GM21717 (cell line): Measurements from ENCODE around the gene SERPINB6.
"Not testable (repeated sequence)": the region's sequence is repeated elsewhere in the genome, so short reads cannot be mapped to it uniquely, and the experiment has no call there.

ENCODE experiments used
- ATAC-seq: cut with Tn5 transposase; IDR thresholded peaks from one replicate; pipeline ENCODE4 v1.9.1; 2021; ENCODE audit warnings: mild to moderate bottlenecking, moderate library complexity; ENCODE audit not compliant: unreplicated experiment

The SERPINB6 gene

DNA sequence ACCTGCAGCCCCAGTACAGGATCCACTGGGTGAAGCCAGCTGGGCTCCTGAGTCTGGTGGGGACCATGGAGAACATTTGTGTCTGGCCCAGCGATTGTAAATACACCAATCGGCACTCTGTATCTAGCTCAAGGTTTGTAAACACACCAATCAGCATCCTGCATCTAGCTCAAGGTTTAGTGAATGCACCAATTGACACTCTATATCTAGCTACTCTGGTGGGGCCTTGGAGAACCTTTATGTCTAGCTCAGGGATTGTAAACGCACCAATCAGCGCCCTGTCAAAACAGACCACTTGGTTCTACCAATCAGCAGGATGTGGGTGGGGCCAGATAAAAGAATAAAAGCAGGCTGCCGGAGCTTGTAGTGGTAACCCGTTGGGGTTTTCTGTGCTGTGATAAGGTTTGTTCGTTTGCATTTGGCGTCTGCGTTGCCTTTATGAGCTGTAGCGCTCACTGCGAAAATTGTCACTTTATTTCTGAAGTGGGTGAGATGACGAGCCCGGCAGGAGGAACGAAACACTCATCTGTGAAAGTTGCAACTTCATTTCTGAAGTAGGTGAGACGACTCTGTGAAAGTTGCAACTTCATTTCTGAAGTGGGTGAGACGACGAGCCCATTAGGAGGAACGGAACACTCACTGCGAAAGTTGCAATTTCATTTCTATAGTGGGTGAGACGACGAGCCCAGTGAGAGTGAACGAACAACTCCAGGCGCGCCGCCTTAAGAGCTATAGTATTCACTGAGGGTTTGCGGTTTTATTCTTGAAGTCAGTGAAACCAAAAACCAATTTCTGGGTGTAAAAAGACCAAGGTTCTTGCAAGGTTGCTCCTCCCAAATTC is 31.1 kb downstream of the SERPINB6 start:
- ATAC-seq = peak; percentile 96

- no peak for ATAC-seq
These were observed 31.9 kb downstream of the SERPINB6 start for GRCh38 chr6:2939315-2940009.

- ATAC-seq = no peak
These were observed 32.7 kb downstream of the SERPINB6 start for GRCh38 chr6:2938632-2939083.

DNA sequence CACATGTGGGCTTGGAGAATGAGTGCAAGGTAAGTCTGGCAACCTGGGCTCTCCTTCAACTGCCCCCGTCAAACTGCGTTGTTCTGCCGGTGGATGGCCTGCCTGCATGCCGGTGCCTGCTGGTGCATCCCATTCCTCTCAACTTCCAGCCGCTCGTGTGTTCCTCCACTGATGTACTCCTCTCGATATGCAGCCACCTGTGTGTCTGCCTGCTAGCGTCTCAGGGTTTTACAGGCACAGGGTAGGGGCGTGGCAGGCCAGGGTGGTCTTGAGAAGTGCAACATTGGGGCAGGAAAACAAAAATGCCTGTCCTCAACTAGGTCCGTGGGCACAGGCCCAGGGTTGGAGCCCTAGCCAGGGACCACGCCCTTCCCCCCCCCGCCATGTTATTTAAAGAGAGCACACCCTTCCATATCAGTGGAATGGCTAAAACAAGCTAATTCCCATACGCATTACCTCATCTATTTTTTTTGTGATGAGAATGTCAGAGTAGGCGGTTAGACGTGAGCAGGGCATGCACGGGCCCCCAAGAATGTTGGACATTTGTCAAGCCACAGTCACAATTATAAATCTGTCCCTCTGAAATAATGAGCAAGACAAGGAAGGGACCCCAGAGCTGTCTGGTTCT is 33.2 kb downstream of the SERPINB6 start:
- no peak for ATAC-seq

- no peak for ATAC-seq
These were observed 33.8 kb downstream of the SERPINB6 start for GRCh38 chr6:2937627-2938003.

- ATAC-seq = no peak
These were observed 35.6 kb downstream of the SERPINB6 start for GRCh38 chr6:2935566-2936291.

- no peak for ATAC-seq
These were observed 37.3 kb downstream of the SERPINB6 start for GRCh38 chr6:2934057-2934456.

DNA sequence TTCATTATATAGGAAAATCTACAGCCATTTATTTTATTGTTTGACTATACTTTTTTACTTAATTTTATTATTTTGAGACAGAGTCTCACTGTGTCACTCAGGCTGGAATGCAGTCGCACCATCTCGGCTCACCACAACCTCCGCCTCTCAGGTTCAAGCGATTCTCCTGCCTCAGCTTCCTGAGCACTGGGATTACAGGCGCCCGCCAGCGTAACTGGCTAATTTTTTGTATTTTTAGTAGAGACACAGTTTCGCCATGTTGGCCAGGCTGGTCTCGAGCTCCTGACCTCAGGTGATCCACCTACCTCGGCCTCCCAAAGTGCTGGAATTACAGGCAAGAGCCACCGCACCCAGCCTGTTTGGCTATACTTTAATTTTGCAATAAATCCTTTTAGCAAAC is 38.5 kb downstream of the SERPINB6 start:
- ATAC-seq = not testable (repeated sequence)

DNA sequence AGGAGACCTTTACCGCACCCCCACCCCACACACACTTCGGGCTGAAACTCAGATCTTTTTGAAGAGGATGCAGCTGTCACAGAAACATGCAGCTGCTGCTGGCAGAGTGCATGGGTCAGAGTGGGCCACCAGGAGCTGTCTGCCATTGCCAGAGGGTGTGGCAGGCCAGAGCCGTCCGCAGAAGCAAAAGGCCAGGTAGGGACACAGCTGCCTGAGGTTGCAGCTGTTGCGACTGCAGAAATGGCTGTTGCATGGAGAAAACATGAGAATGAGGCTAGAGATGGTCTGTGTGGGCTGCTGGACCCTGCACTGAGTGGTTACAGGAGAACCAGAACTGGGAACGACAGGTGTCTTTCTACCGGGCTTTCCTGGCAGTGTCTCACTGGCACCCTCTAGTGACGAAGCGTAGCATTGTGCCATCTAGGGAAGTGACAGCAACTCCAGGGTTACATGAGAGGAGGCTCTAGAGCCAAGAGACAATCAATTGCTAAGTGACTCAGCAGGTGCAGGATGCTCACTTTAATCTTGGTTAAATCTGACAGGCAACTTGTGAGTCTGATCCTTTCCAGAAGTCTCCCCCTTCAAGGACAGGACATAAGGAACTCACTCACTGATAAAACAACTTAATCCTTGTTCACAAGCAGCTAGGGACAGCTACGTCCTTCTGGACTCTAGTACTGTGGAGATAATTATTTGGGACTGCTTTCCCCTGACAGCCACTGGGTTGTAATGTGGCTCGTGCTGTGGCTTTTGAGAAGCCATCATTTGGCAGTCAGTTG is 39.2 kb downstream of the SERPINB6 start:
- peak; percentile 77 for ATAC-seq

GRCh38 chr6:2931055-2931454 is 40.3 kb downstream of the SERPINB6 start:
- ATAC-seq = no peak

GRCh38 chr6:2927931-2928330 is 43.4 kb downstream of the SERPINB6 start:
- ATAC-seq = not testable (repeated sequence)

DNA sequence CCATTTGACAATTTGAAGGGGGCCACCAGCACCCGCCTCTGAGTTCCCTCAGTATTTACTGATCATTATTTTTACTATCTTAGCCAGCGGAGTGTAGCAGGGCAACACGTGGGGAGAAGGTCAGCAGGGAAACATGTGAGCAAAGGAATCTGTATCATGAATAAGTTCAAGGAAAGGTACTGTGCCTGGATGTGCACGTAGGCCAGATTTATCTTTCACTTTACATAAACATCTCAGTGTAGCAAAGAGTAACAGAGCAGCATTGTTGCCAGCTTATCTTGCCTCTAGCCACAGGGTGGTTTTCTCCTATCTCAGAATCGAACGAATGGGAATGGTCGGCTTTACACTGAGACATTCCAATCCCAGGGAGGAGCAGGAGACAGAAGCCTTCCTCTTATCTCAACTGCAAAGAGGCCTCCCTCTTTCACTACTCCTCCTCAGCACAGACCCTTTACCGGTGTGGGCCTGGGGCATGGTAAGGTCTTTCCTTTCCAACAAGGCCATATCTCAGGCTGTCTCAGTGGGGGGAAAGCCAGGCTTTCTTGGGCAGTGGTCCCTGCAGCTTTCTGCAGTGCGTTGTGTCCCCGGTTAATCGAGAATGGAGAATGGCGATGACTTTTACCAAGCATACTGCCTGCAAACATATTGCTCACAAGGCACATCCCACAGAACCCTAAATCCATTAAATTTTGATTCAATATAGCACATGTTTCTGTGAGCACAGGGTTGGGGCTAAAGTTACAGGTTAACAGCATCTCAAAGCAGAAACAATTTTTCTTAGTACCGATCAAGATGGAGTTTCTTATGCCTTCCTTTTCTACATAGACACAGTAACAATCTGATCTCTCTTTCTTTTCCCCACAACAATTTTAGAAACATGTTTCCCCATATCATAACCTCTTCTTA is 45.3 kb downstream of the SERPINB6 start:
- ATAC-seq = not testable (repeated sequence)

GRCh38 chr6:2921520-2922115 is 49.7 kb downstream of the SERPINB6 start:
- no peak for ATAC-seq

DNA sequence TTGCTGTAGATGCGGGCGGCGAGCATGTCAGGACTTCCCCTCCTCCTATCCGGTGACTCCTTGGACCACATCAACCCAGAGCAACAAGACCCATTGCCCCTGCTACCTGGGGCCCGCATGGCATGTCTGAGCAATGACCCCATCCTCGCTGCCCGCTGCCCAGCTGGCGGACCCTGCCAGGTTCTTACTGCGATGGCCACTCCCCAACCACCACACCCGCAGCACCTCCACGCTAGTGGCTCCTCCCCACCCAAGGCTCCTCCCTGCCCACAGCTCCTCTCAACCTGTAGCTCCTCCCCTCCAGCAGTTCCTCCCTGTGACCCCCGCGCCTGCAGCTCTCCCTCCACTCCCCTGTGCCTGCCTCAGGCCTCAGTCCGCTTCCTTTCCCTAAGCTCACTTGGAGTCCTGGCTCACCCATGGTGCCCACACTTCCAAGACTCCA is 50.7 kb downstream of the SERPINB6 start:
- ATAC-seq = no peak

DNA sequence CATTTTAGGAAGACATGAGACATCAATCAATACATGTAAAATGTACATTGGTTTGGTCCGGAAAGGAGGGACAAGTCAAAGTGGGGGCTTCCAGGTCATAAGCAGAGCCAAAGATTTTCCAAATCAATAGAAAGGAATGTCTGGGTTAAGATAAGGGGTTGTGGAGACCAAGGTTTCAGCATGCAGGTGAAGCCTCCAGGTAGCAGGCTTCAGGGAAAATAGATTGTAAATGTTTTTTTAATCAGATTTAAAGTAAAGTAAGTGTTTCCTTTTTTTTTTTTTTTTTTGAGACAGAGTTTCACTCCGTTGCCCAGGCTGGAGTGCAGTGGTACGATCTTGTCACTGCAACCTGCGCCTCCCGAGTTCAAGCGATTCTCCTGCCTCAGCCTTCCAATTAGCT is 51.5 kb downstream of the SERPINB6 start:
- no peak for ATAC-seq

GRCh38 chr6:2919401-2919800 is 52.0 kb downstream of the SERPINB6 start:
- no peak for ATAC-seq

DNA sequence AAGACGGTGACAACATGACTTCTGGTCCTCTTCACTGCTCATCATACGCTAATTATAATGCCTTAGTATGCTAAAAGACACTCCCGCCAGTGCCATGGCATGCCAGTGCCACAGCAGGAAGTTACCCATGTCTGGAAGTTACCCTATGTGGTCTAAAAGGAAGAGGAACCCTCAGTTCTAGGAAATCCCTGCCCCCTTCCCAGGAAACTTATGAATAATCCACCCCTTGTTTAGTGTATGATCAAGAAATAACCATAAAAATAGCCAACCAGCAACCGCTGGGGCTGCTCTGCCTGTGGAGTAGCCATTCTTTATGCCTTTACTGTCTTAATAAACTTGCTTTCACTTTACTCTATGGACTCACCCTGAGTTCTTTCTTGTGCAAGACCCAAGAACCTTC is 52.4 kb downstream of the SERPINB6 start:
- ATAC-seq = no peak

GRCh38 chr6:2917801-2918445 is 53.4 kb downstream of the SERPINB6 start:
- no peak for ATAC-seq
